HL-60 (cell line): ENCODE measurements around the gene PSME3.

ENCODE experiments used
- CTCF ChIP-seq: IDR thresholded peaks from one replicate; pipeline ENCODE4 v1.5.1; 2011; ENCODE audit warnings: low read length, control low read depth, inconsistent platforms; ENCODE audit not compliant: insufficient read depth
- SPI1 ChIP-seq: IDR thresholded peaks from 2 replicates; pipeline ENCODE4 v1.6.1; 2012; ENCODE audit warnings: low read depth, mild to moderate bottlenecking, borderline replicate concordance

GRCh38 chr17:42855048-42855596 is 21.9 kb downstream of the PSME3 start:
- TF ChIP-seq SPI1 (no peak), CTCF (no peak)
